Caco-2 (cell line): Measurements from ENCODE around the gene LHX4. TPM values are rescaled to one million over a fixed set of nuclear protein-coding genes. Genes with fewer than 3 reads are reported as not detected.

Experiments
- BruUV-seq: library from RNA; stranded (reverse); fragments of 400-500 nt; replicated peaks from 2 replicates; lab custom pipeline; 2021; lab: Mats Ljungman, UMichigan
- CTCF ChIA-PET: fragments of 300-600 bp; sonication (Branson Sonifier 250); formaldehyde crosslinking; loops from one replicate; lab custom pipeline; 2022; ENCODE audit warnings: antibody characterized with exemption; lab: Charles Lee
- POLR2A ChIA-PET: fragments of 300-600 bp; sonication (Branson Sonifier 250); formaldehyde crosslinking; loops from one replicate; lab custom pipeline; 2022; ENCODE audit warnings: antibody characterized with exemption; lab: Charles Lee
- DNase-seq, 2 experiments: peaks; one replicate each; pipeline versions ENCODE4 v3.0.0 to v3.0.0-alpha.2; 2020 to 2022
- H3K27me3 ChIP-seq: replicated peaks from 2 replicates; pipeline ENCODE4 v1.6.0; 2011; ENCODE audit warnings: low read length; ENCODE audit not compliant: control insufficient read depth, insufficient read depth
- H3K36me3 ChIP-seq: 2 replicates; pipeline ENCODE4 v1.5.1; 2011; ENCODE audit warnings: low read length; ENCODE audit not compliant: control insufficient read depth, insufficient read depth
- H3K4me1 ChIP-seq: fragments of 250-450 bp; sonication (Bioruptor Pico); 2 replicates; pipeline ENCODE4 v1.5.1; 2020; ENCODE audit warnings: mild to moderate bottlenecking
- H3K4me3 ChIP-seq: 2 replicates; pipeline ENCODE4 v1.5.1; 2011; ENCODE audit warnings: low read depth, mild to moderate bottlenecking, control low read depth, low read length
- H3K9me3 ChIP-seq: fragments of 250-450 bp; sonication (Bioruptor Pico); 2 replicates; pipeline ENCODE4 v1.5.1; 2020; ENCODE audit warnings: mild to moderate bottlenecking, moderate library complexity
- H3K27ac Mint-ChIP-seq: one replicate; pipeline ENCODE4 v1.8.0; 2022; ENCODE audit warnings: mixed read lengths; ENCODE audit not compliant: unreplicated experiment
- H3K27me3 Mint-ChIP-seq: one replicate; pipeline ENCODE4 v1.8.0; 2022; ENCODE audit warnings: mixed read lengths; ENCODE audit not compliant: insufficient read depth, unreplicated experiment
- H3K36me3 Mint-ChIP-seq: one replicate; pipeline ENCODE4 v1.8.0; 2022; ENCODE audit warnings: mild to moderate bottlenecking, mixed read lengths; ENCODE audit not compliant: insufficient read depth, unreplicated experiment
- H3K4me1 Mint-ChIP-seq: one replicate; pipeline ENCODE4 v1.8.0; 2022; ENCODE audit warnings: low read depth, mixed read lengths; ENCODE audit not compliant: unreplicated experiment
- H3K4me3 Mint-ChIP-seq: one replicate; pipeline ENCODE4 v1.8.0; 2022; ENCODE audit warnings: mild to moderate bottlenecking, moderate library complexity, mixed read lengths; ENCODE audit not compliant: unreplicated experiment
- H3K9me3 Mint-ChIP-seq: one replicate; pipeline ENCODE4 v1.8.0; 2022; ENCODE audit warnings: mixed read lengths; ENCODE audit not compliant: unreplicated experiment
- intact Hi-C: fragments of 100-400 bp; cut with micrococcal nuclease; formaldehyde crosslinking; loops from one replicate; pipeline ENCODE4 v1.10.0; 2022; ENCODE audit not compliant: unreplicated experiment
- total RNA-seq: library from RNA; stranded (reverse); gene quantifications from 2 replicates; pipeline ENCODE4 v1.2.3, GENCODE V29; 2022
- TF ChIP-seq, protein P1 (sequence below), 2 experiments: fragments of 200-600 bp in 1 of 2; IDR thresholded peaks; 1 replicate in 1 of 2; 2 replicates in 1 of 2; pipeline versions ENCODE4 v1.5.1 to v1.8.0; 2011 to 2022; ENCODE audit warnings: antibody characterized with exemption in 1 of 2, control low read depth in 1 of 2, inconsistent platforms in 1 of 2, low read depth in 1 of 2, low read length in 1 of 2, mild to moderate bottlenecking in 1 of 2, moderate library complexity in 1 of 2; ENCODE audit not compliant: insufficient read depth in 1 of 2, severe bottlenecking in 1 of 2, unreplicated experiment in 1 of 2

The LHX4 gene
- total RNA-seq, 1 experiment from 2014 or later: 0.16 TPM

GRCh38 chr1:180271272-180272255, 41.5 kb downstream of the LHX4 start:
- BruUV-seq: no TSS peak
- Mint-ChIP-seq H3K4me1 (peaks cover 12% of the 10 kb centered on the region), H3K27me3 (no peaks in the 10 kb centered on the region), H3K9me3 (no peaks in the 10 kb centered on the region), H3K27ac (peak overlapping the region; percentile 44), H3K4me3 (no peak overlapping the region), H3K36me3 (peaks cover 24% of the 10 kb centered on the region)
- no peak for DNase-seq
- POLR2A ChIA-PET: no interaction called here
- Histone ChIP-seq H3K4me1 (peaks cover 10% of the 10 kb centered on the region; the same call in 1 of the 2 replicates), H3K36me3 (no peaks in the 10 kb centered on the region; the same call in none of the 2 replicates), H3K9me3 (no peaks in the 10 kb centered on the region), H3K27me3 (no peaks in the 10 kb centered on the region), H3K4me3 (no peak overlapping the region)
- intact Hi-C loops: no loop called here
- CTCF ChIA-PET: interaction anchor here (2.6 kb wide), 1 partner anchor 84 kb away, joined by 8 read pairs; no protein-coding TSS in a partner anchor
- TF ChIP-seq, protein P1, sequence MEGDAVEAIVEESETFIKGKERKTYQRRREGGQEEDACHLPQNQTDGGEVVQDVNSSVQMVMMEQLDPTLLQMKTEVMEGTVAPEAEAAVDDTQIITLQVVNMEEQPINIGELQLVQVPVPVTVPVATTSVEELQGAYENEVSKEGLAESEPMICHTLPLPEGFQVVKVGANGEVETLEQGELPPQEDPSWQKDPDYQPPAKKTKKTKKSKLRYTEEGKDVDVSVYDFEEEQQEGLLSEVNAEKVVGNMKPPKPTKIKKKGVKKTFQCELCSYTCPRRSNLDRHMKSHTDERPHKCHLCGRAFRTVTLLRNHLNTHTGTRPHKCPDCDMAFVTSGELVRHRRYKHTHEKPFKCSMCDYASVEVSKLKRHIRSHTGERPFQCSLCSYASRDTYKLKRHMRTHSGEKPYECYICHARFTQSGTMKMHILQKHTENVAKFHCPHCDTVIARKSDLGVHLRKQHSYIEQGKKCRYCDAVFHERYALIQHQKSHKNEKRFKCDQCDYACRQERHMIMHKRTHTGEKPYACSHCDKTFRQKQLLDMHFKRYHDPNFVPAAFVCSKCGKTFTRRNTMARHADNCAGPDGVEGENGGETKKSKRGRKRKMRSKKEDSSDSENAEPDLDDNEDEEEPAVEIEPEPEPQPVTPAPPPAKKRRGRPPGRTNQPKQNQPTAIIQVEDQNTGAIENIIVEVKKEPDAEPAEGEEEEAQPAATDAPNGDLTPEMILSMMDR (IDR thresholded peaks at IDR 0.05; ENCODE audit: insufficient read depth in 1 of 2, low read depth in 1 of 2, low read length in 1 of 2, severe bottlenecking in 1 of 2, unreplicated experiment in 1 of 2): no peak

DNA sequence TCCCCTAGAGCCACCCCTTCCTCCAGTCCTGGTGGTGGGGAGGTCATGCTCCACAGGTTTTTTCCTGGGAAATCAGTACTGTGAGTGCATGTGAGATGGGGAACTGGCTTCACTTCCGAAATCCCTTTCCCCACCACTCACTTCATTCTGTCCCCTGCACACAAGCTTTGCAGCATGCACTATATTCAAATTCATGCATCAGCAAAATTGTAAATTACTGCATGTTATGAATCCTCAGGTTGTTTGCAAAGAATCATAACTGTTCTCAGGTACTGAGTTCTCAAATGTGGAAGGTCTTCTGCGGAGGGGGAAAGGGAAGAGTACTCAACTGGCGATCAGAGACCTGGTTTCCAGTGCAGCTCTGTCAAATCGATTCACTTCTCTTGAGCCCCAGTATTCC, 42.3 kb downstream of the LHX4 start:
- Mint-ChIP-seq H3K4me3 (no peak overlapping the region), H3K27ac (no peak overlapping the region), H3K9me3 (no peaks in the 10 kb centered on the region), H3K4me1 (peaks cover 12% of the 10 kb centered on the region), H3K27me3 (no peaks in the 10 kb centered on the region), H3K36me3 (peaks cover 32% of the 10 kb centered on the region)
- no TSS peak for BruUV-seq
- no peaks in the 10 kb centered on the region; the same call in none of the 2 replicates for H3K36me3 ChIP-seq
- TF ChIP-seq, protein P1 (IDR thresholded peaks at IDR 0.05; ENCODE audit: insufficient read depth in 1 of 2, low read depth in 1 of 2, low read length in 1 of 2, severe bottlenecking in 1 of 2, unreplicated experiment in 1 of 2): no peak
- H3K27me3 ChIP-seq: no peaks in the 10 kb centered on the region
- H3K9me3 ChIP-seq: no peaks in the 10 kb centered on the region
- ChIA-PET CTCF (interaction anchor here (2.6 kb wide), 1 partner anchor 84 kb away, joined by 8 read pairs; no protein-coding TSS in a partner anchor), POLR2A (no interaction called here)
- peaks cover 10% of the 10 kb centered on the region; the same call in 1 of the 2 replicates for H3K4me1 ChIP-seq
- no peak overlapping the region for H3K4me3 ChIP-seq
- no peak for DNase-seq
- intact Hi-C loops: no loop called here

DNA sequence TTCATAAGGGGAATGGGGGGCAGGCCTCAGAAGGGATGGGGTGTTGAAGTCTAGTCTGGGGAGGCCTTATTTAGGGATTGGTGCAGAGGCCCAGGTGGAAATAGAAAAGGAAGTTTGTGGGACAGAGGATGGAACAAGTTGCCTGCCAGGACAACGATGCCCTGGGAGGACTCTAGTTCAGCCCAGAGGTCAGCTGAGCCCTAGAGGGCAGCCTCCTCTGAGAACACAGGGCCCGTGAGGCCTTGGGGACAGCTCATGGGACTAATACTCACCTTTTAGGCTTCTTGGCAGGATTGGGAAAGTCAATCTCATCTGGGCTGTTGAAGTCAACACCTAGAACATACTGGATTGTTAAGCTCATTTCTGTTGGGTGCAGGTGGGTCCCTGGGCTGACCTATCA, 43.0 kb downstream of the LHX4 start:
- intact Hi-C loops: no loop called here
- ChIA-PET POLR2A (no interaction called here), CTCF (interaction anchor here (0.5 kb wide), 1 partner anchor 1661 kb away, joined by 3 read pairs; no protein-coding TSS in a partner anchor)
- peaks cover 12% of the 10 kb centered on the region for H3K4me1 Mint-ChIP-seq
- H3K9me3 ChIP-seq: no peaks in the 10 kb centered on the region
- no peak overlapping the region for H3K27ac Mint-ChIP-seq
- no peak overlapping the region for H3K4me3 Mint-ChIP-seq
- no peaks in the 10 kb centered on the region for H3K27me3 Mint-ChIP-seq
- H3K27me3 ChIP-seq: no peaks in the 10 kb centered on the region
- BruUV-seq: no TSS peak
- TF ChIP-seq, protein P1 (IDR thresholded peaks at IDR 0.05; ENCODE audit: insufficient read depth in 1 of 2, low read depth in 1 of 2, low read length in 1 of 2, severe bottlenecking in 1 of 2, unreplicated experiment in 1 of 2): no peak
- peaks cover 37% of the 10 kb centered on the region for H3K36me3 Mint-ChIP-seq
- H3K4me3 ChIP-seq: no peak overlapping the region
- no peaks in the 10 kb centered on the region for H3K9me3 Mint-ChIP-seq
- peaks cover 10% of the 10 kb centered on the region; the same call in 1 of the 2 replicates for H3K4me1 ChIP-seq
- DNase-seq: no peak
- no peaks in the 10 kb centered on the region; the same call in none of the 2 replicates for H3K36me3 ChIP-seq
